Measurements from ENCODE around the gene IL10RB. TPM values are rescaled to one million over a fixed set of nuclear protein-coding genes. Genes with fewer than 3 reads are reported as not detected.

Gene IL10RB
- total and polyA plus RNA-seq, 2 experiments from 2014 or later = 2.2 to 2.5 TPM

GRCh38 chr21:33256019-33256418 is 10.1 kb upstream of the IL10RB start:
- TF ChIP-seq ZNF462 (CRISPR knock-in tag; IDR thresholded peaks at IDR 0.05) (no peak), STAT1 (IDR thresholded peaks at IDR 0.05; ENCODE audit: unreplicated experiment) (no peak), EZH2 (IDR thresholded peaks at IDR 0.05; ENCODE audit: low read depth, unreplicated experiment) (no peak), ZNF114 (CRISPR knock-in tag; IDR thresholded peaks at IDR 0.05) (no peak), ETS1 (IDR thresholded peaks at IDR 0.05) (no peak), NANOG (IDR thresholded peaks at IDR 0.05; ENCODE audit: borderline replicate concordance) (no peak), ZNF331 (CRISPR knock-in tag; IDR thresholded peaks at IDR 0.05; ENCODE audit: low read depth) (no peak), CTCF (conservative IDR thresholded peaks at IDR 0.05; ENCODE audit: low read depth in 2 of 2) (no peak), EZH2phosphoT487 (IDR thresholded peaks at IDR 0.05; ENCODE audit: unreplicated experiment) (no peak), JUNB (IDR thresholded peaks at IDR 0.05; ENCODE audit: unreplicated experiment) (no peak), POLR2AphosphoS5 (IDR thresholded peaks at IDR 0.05; ENCODE audit: low read depth) (no peak), CREB1 (CRISPR knock-in tag; IDR thresholded peaks at IDR 0.05; ENCODE audit: low read depth) (no peak), REST (IDR thresholded peaks at IDR 0.05; ENCODE audit: unreplicated experiment) (no peak)
- Histone ChIP-seq H4K20me1 (replicated peaks; ENCODE audit: insufficient read depth) (no peaks in the 10 kb centered on the region; the same call in 1 of the 2 replicates), H3K79me2 (replicated peaks; ENCODE audit: insufficient read depth) (no peaks in the 10 kb centered on the region), H3K27me3 (ENCODE audit: insufficient read depth) (no peaks in the 10 kb centered on the region), H3K4me1 (ENCODE audit: insufficient read depth) (no peaks in the 10 kb centered on the region), H3F3A (replicated peaks; ENCODE audit: low read depth) (no peaks in the 10 kb centered on the region), H2AFZ (no peak overlapping the region), H3K36me3 (ENCODE audit: insufficient read depth) (no peaks in the 10 kb centered on the region; the same call in none of the 2 replicates), H3K27ac (ENCODE audit: low read depth) (no peak overlapping the region), H3K4me2 (no peak overlapping the region), H3K4me3 (no peak overlapping the region), H3K9me2 (ENCODE audit: insufficient read depth) (0 out of 2 replicates have a peak, but pooled peaks cover 3% of the 10 kb centered on the region)
- no peak overlapping the region for H3K27ac Mint-ChIP-seq
- H3K36me3 Mint-ChIP-seq (ENCODE audit: low read depth) = peaks cover 65% of the 10 kb centered on the region
- peaks cover 4% of the 10 kb centered on the region; the same call in 2 of the 3 replicates for H3K9me3 Mint-ChIP-seq
- ATAC-seq (no peak), DNase-seq (ENCODE audit: low spot score) (no peak)
- peaks cover 6% of the 10 kb centered on the region; the same call in 2 of the 3 replicates for H3K4me1 Mint-ChIP-seq
- peaks cover 5% of the 10 kb centered on the region for H3K27me3 Mint-ChIP-seq (ENCODE audit: insufficient read depth, low read depth, poor library complexity)
- H3K4me3 Mint-ChIP-seq = no peak overlapping the region
